Kidney epithelial cell (primary cell): Measurements from ENCODE around the gene SIGLEC5. TPM values are rescaled to one million over a fixed set of nuclear protein-coding genes. Genes with fewer than 3 reads are reported as not detected.
A peak's percentile ranks its signal among the peaks of the same experiment; 100 is the strongest.

Source experiments
- DNase-seq: peaks from one replicate; pipeline ENCODE4 v3.0.0-alpha.2; 2010; ENCODE audit warnings: low read depth
- H3K27me3 ChIP-seq: 2 replicates; pipeline ENCODE4 v1.6.0; 2011; ENCODE audit warnings: low read length; ENCODE audit not compliant: control insufficient read depth, insufficient read depth
- H3K36me3 ChIP-seq: 2 replicates; pipeline ENCODE4 v1.5.1; 2011; ENCODE audit warnings: low read length; ENCODE audit not compliant: control insufficient read depth, insufficient read depth
- H3K4me3 ChIP-seq: 2 replicates; pipeline ENCODE4 v1.5.1; 2011; ENCODE audit warnings: low read depth, mild to moderate bottlenecking, control low read depth, low read length
- CTCF ChIP-seq: IDR thresholded peaks from 2 replicates; pipeline ENCODE4 v1.5.1; 2011; ENCODE audit warnings: mild to moderate bottlenecking, moderate library complexity, low read length, control low read depth, inconsistent platforms; ENCODE audit not compliant: insufficient read depth, poor library complexity, severe bottlenecking
- total RNA-seq: library from RNA; depleted of rRNA; stranded (reverse); fragments of >200 nt; gene quantifications from 2 replicates; pipeline ENCODE4 v1.2.3, GENCODE V29; 2015

The SIGLEC5 gene
- total RNA-seq, 1 donor from 2014 or later, result not detected

- Histone ChIP-seq H3K27me3 (no peaks in the 10 kb centered on the region), H3K36me3 (peaks cover 1% of the 10 kb centered on the region), H3K4me3 (no peak overlapping the region)
- peak; percentile 10 for DNase-seq
- no peak for TF ChIP-seq CTCF
Observed at GRCh38 chr19:51572908-51573307, 57.3 kb downstream of the SIGLEC5 start.

GRCh38 chr19:51572410-51572809, 57.8 kb downstream of the SIGLEC5 start:
- H3K4me3 ChIP-seq, result no peak overlapping the region
- H3K27me3 ChIP-seq, result no peaks in the 10 kb centered on the region

GRCh38 chr19:51571599-51571998, 58.6 kb downstream of the SIGLEC5 start:
- Histone ChIP-seq H3K27me3 (no peaks in the 10 kb centered on the region), H3K4me3 (peak overlapping the region; percentile 93), H3K36me3 (peaks cover 1% of the 10 kb centered on the region)
- no peak for DNase-seq
- TF ChIP-seq CTCF, result no peak

More at GRCh38 chr19:51572410-51572809, 57.8 kb downstream of the SIGLEC5 start:
- TF ChIP-seq CTCF, result no peak
- DNase-seq, result no peak
- peaks cover 1% of the 10 kb centered on the region for H3K36me3 ChIP-seq

- Histone ChIP-seq H3K4me3 (peak within 1 kb of the TSS; percentile 93), H3K36me3 (peaks cover 1% of the 10 kb centered on the region), H3K27me3 (no peaks in the 10 kb centered on the region)
- DNase-seq, result peak; percentile 80
- TF ChIP-seq CTCF, result no peak
Observed at GRCh38 chr19:51570962-51571575, 59.1 kb downstream of the SIGLEC5 start, which contains the start of gene ZNF175. ZNF175 (plus strand) TSS chr19:51571283; CDS start chr19:51573330, 2,047 bp downstream.

GRCh38 chr19:51568456-51568855, 61.7 kb downstream of the SIGLEC5 start:
- no peak for DNase-seq
- Histone ChIP-seq H3K27me3 (no peaks in the 10 kb centered on the region), H3K36me3 (peaks cover 1% of the 10 kb centered on the region), H3K4me3 (no peak overlapping the region)
- TF ChIP-seq CTCF, result no peak

- Histone ChIP-seq H3K36me3 (no peaks in the 10 kb centered on the region), H3K27me3 (no peaks in the 10 kb centered on the region), H3K4me3 (no peak overlapping the region)
- no peak for TF ChIP-seq CTCF
- no peak for DNase-seq
Observed at GRCh38 chr19:51567583-51567982, 62.6 kb downstream of the SIGLEC5 start.
